Measurements from ENCODE around the gene C3. TPM values are rescaled to one million over a fixed set of nuclear protein-coding genes. Genes with fewer than 3 reads are reported as not detected.
"Not testable (repeated sequence)": the region's sequence is repeated elsewhere in the genome, so short reads cannot be mapped to it uniquely, and the experiment has no call there.

The C3 gene
- total RNA-seq, 4 donors from 2014 or later = 126 to 631 (median 350) TPM

- no peak for DNase-seq
- no peaks in the 10 kb centered on the region for H3K27me3 ChIP-seq
- H3K36me3 ChIP-seq = peaks cover 41 to 49% of the 10 kb centered on the region in 2 donors
- intact Hi-C loops (cut with DNase I) = no loop called here
- H3K27ac ChIP-seq = no peak overlapping the region
- no peaks in the 10 kb centered on the region for H3K4me1 ChIP-seq
- no peaks in the 10 kb centered on the region for H3K9me3 ChIP-seq
- TF ChIP-seq POLR2A (IDR thresholded peaks at IDR 0.05) = no peak
- TF ChIP-seq, protein P1, sequence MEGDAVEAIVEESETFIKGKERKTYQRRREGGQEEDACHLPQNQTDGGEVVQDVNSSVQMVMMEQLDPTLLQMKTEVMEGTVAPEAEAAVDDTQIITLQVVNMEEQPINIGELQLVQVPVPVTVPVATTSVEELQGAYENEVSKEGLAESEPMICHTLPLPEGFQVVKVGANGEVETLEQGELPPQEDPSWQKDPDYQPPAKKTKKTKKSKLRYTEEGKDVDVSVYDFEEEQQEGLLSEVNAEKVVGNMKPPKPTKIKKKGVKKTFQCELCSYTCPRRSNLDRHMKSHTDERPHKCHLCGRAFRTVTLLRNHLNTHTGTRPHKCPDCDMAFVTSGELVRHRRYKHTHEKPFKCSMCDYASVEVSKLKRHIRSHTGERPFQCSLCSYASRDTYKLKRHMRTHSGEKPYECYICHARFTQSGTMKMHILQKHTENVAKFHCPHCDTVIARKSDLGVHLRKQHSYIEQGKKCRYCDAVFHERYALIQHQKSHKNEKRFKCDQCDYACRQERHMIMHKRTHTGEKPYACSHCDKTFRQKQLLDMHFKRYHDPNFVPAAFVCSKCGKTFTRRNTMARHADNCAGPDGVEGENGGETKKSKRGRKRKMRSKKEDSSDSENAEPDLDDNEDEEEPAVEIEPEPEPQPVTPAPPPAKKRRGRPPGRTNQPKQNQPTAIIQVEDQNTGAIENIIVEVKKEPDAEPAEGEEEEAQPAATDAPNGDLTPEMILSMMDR (IDR thresholded peaks at IDR 0.05) = no peak
- 79 to 80% methylated on average over 27 to 32 of the region's 50 CpGs for WGBS, 2 donors
- H3K4me3 ChIP-seq (replicated peaks in 1 of 3) = no peak overlapping the region
Measured at GRCh38 chr19:6752256-6753177, 32.1 kb upstream of the C3 start.

DNA sequence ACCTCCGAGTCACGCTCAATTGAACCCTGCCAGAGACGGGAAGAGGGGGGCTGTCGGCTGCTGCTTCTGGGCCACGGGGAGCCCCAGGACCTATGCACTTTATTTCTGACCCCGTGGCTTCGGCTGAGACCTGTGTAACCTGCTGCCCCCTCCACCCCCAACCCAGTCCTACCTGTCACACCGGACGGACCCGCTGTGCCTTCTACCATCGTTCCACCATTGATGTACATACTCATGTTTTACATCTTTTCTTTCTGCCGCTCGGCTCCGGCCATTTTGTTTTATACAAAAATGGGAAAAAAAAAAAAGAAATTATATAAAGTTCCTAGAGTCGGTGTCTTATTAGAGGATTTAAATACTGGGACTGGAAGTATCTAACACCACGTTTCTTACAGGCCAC is 30.7 kb upstream of the C3 start:
- no peak for DNase-seq
- whole genome bisulfite sequencing, 2 donors = 94% methylated on average over 16 of the region's 16 CpGs
- TF ChIP-seq, protein P1 (IDR thresholded peaks at IDR 0.05) = no peak
- TF ChIP-seq POLR2A (IDR thresholded peaks at IDR 0.05) = no peak
- H3K36me3 ChIP-seq = peaks cover 54 to 62% of the 10 kb centered on the region in 2 donors
- H3K27me3 ChIP-seq = no peaks in the 10 kb centered on the region
- H3K27ac ChIP-seq = no peak overlapping the region
- no peaks in the 10 kb centered on the region for H3K9me3 ChIP-seq
- intact Hi-C loops (cut with DNase I) = no loop called here
- no peaks in the 10 kb centered on the region for H3K4me1 ChIP-seq
- no peak overlapping the region for H3K4me3 ChIP-seq (replicated peaks in 1 of 3)

- H3K27me3 ChIP-seq = no peaks in the 10 kb centered on the region
- H3K9me3 ChIP-seq = no peaks in the 10 kb centered on the region
- TF ChIP-seq POLR2A (IDR thresholded peaks at IDR 0.05) = no peak
- TF ChIP-seq, protein P1 (IDR thresholded peaks at IDR 0.05) = no peak
- H3K4me3 ChIP-seq (replicated peaks in 1 of 3) = no peak overlapping the region
- no peak overlapping the region for H3K27ac ChIP-seq
- peaks cover 5 to 7% of the 10 kb centered on the region in 2 donors for H3K4me1 ChIP-seq
- WGBS, 2 donors = 81 to 86% methylated on average over 15 of the region's 20 CpGs
- intact Hi-C loops (cut with DNase I) = no loop called here
- H3K36me3 ChIP-seq = peaks cover 57 to 65% of the 10 kb centered on the region in 2 donors
- no peak for DNase-seq
Measured at GRCh38 chr19:6750062-6750461, 29.6 kb upstream of the C3 start.

- H3K27ac ChIP-seq; H3K4me3 ChIP-seq (replicated peaks in 1 of 3); H3K27me3 ChIP-seq; intact Hi-C loops (cut with DNase I); H3K9me3 ChIP-seq: not testable (repeated sequence)
- H3K4me1 ChIP-seq = peaks cover 19 to 22% of the 10 kb centered on the region in 2 donors
- DNase-seq = peak in 1 of 2 donors; percentile 41
- WGBS, 2 donors = 72 to 75% methylated on average over 10 of the region's 10 CpGs
- H3K36me3 ChIP-seq = peaks cover 53 to 60% of the 10 kb centered on the region in 2 donors
Measured at GRCh38 chr19:6748543-6748942, 28.1 kb upstream of the C3 start.

DNA sequence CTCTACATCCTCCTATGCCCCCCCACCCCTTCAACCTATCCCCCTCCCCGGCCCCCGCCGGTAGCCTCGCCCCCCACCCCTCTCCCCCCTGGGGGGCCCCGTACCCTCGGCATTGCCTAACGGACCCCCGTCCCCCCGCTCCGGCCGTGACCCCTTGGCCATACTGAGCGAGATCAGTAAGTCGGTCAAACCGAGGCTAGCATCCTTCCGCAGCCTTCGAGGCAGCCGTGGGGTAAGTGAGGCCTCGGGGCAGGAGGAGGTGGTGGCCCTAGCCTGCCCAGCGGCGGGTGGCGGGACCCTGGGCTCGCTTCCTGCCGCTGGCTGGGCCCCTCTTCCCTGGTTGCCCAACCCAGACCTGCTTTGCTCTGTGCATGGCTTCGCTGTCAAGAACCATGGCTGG is 25.5 kb upstream of the C3 start:
- H3K9me3 ChIP-seq = no peaks in the 10 kb centered on the region
- peaks cover 28 to 33% of the 10 kb centered on the region in 2 donors for H3K4me1 ChIP-seq
- H3K27ac ChIP-seq = no peak overlapping the region
- H3K4me3 ChIP-seq (replicated peaks in 1 of 3) = no peak overlapping the region
- no peak for TF ChIP-seq POLR2A (IDR thresholded peaks at IDR 0.05)
- TF ChIP-seq, protein P1 (IDR thresholded peaks at IDR 0.05) = no peak
- H3K36me3 ChIP-seq = peaks cover 50 to 52% of the 10 kb centered on the region in 2 donors
- DNase-seq = no peak
- no peaks in the 10 kb centered on the region for H3K27me3 ChIP-seq
- WGBS, 2 donors = 88 to 93% methylated on average over 19 to 24 of the region's 24 CpGs
- intact Hi-C loops (cut with DNase I) = no loop called here

Data from thyroid gland (tissue), 4 donors.